ENCODE measurements around the gene RIMBP2. TPM values are rescaled to one million over a fixed set of nuclear protein-coding genes. Genes with fewer than 3 reads are reported as not detected.

The RIMBP2 gene
- total RNA-seq, 2 experiments from 2014 or later: not detected

DNA sequence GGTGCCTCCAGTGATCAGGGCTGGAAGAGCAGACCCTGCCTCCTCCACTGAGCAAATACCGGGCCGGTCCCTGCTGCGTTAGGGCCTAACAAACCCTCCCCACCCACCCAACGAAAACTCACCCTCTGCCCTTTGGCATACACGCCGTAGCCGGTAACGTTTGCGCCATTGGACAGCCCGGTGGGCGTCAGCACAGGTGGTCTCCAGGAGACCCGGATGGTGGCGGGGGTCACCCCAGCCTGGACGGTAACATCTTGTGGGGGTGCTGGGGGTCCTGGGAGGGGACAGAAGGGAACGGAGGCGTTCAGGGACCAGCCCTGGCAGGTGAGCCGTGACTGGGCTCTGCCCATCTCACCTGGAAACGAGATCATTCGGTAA is 277.9 kb downstream of the RIMBP2 start:
- DNase-seq: no peak
- H3K4me3 Mint-ChIP-seq: no peak overlapping the region
- H3K27ac Mint-ChIP-seq: no peak overlapping the region
- CTCF ChIA-PET: no interaction called here
- no peaks in the 10 kb centered on the region for H3K4me1 Mint-ChIP-seq
- H3K27me3 Mint-ChIP-seq: no peaks in the 10 kb centered on the region
- H3K36me3 Mint-ChIP-seq: no peaks in the 10 kb centered on the region
- peaks cover 4% of the 10 kb centered on the region for H3K9me3 Mint-ChIP-seq (ENCODE audit: low read depth)
- ATAC-seq: no peak

GRCh38 chr12:130437555-130438242 is 278.4 kb downstream of the RIMBP2 start:
- Mint-ChIP-seq H3K27ac (no peak overlapping the region), H3K27me3 (no peaks in the 10 kb centered on the region), H3K4me3 (no peak overlapping the region), H3K36me3 (no peaks in the 10 kb centered on the region), H3K4me1 (no peaks in the 10 kb centered on the region), H3K9me3 (ENCODE audit: low read depth) (peaks cover 4% of the 10 kb centered on the region)
- ATAC-seq (no peak), DNase-seq (no peak)
- CTCF ChIA-PET: no interaction called here

GRCh38 chr12:130436741-130437501 is 279.2 kb downstream of the RIMBP2 start:
- no peak for DNase-seq
- H3K27me3 Mint-ChIP-seq: no peaks in the 10 kb centered on the region
- no peak overlapping the region for H3K27ac Mint-ChIP-seq
- no peaks in the 10 kb centered on the region for H3K4me1 Mint-ChIP-seq
- CTCF ChIA-PET: no interaction called here
- no peak for ATAC-seq
- H3K36me3 Mint-ChIP-seq: no peaks in the 10 kb centered on the region
- H3K4me3 Mint-ChIP-seq: no peak overlapping the region
- H3K9me3 Mint-ChIP-seq (ENCODE audit: low read depth): peaks cover 4% of the 10 kb centered on the region

- H3K27me3 Mint-ChIP-seq: no peaks in the 10 kb centered on the region
- CTCF ChIA-PET: no interaction called here
- no peaks in the 10 kb centered on the region for H3K36me3 Mint-ChIP-seq
- H3K4me3 Mint-ChIP-seq: no peak overlapping the region
- H3K4me1 Mint-ChIP-seq: no peaks in the 10 kb centered on the region
- no peak overlapping the region for H3K27ac Mint-ChIP-seq
- no peak for DNase-seq
- H3K9me3 Mint-ChIP-seq (ENCODE audit: low read depth): peaks cover 4% of the 10 kb centered on the region
- no peak for ATAC-seq
Measured at GRCh38 chr12:130435826-130436225, 280.3 kb downstream of the RIMBP2 start.

GRCh38 chr12:130435331-130435730 is 280.8 kb downstream of the RIMBP2 start:
- Mint-ChIP-seq H3K36me3 (no peaks in the 10 kb centered on the region), H3K9me3 (ENCODE audit: low read depth) (peaks cover 4% of the 10 kb centered on the region), H3K27ac (no peak overlapping the region), H3K4me3 (no peak overlapping the region), H3K4me1 (no peaks in the 10 kb centered on the region), H3K27me3 (no peaks in the 10 kb centered on the region)
- CTCF ChIA-PET: no interaction called here
- no peak for ATAC-seq
- DNase-seq: no peak

DNA sequence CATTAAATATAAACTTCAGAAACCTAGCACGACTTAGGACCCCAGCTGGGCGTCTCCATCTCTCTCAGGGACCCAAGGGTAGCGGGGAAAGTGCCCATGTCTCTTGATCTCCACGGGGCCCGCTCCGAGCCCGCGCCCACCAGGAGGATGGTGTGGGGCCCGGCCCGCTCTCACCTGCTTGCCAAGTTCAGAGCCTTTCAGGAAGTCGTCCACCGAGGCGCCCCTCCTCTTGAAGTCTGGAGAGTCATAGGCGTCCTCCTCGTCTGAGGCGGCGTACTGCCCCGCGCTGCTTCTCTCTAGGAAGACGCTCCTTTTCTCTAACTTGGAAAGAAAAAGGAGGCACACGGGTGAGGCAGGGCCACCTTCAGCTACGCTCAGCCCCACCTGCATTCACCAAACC is 281.5 kb downstream of the RIMBP2 start:
- Mint-ChIP-seq H3K36me3 (no peaks in the 10 kb centered on the region), H3K4me1 (no peaks in the 10 kb centered on the region), H3K9me3 (ENCODE audit: low read depth) (peaks cover 4% of the 10 kb centered on the region), H3K4me3 (no peak overlapping the region), H3K27ac (no peak overlapping the region), H3K27me3 (no peaks in the 10 kb centered on the region)
- CTCF ChIA-PET: no interaction called here
- ATAC-seq (no peak), DNase-seq (no peak)

DNA sequence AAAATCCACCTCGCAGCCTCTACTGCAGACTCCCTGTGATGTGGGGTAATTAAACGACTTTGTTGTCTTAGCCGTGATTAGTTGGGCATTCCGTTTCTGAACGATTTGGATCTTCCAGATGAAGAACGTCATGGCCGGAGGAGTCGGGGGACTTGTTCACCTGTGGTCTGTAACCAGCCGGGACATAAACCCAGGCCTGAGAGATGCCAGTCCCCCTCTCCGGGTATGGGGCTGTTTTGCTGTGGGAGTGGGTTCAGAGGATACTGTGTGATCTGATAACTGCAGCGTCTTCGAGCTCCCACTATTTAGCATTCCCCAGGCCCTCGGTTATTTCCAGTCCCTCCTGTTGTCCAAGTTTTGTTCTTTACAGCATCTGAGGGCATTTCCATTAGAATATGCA is 282.3 kb downstream of the RIMBP2 start:
- H3K27me3 Mint-ChIP-seq: no peaks in the 10 kb centered on the region
- H3K36me3 Mint-ChIP-seq: no peaks in the 10 kb centered on the region
- CTCF ChIA-PET: no interaction called here
- ATAC-seq (no peak), DNase-seq (no peak)
- H3K4me1 Mint-ChIP-seq: no peaks in the 10 kb centered on the region
- no peaks in the 10 kb centered on the region for H3K9me3 Mint-ChIP-seq (ENCODE audit: low read depth)
- no peak overlapping the region for H3K4me3 Mint-ChIP-seq
- H3K27ac Mint-ChIP-seq: no peak overlapping the region

DNA sequence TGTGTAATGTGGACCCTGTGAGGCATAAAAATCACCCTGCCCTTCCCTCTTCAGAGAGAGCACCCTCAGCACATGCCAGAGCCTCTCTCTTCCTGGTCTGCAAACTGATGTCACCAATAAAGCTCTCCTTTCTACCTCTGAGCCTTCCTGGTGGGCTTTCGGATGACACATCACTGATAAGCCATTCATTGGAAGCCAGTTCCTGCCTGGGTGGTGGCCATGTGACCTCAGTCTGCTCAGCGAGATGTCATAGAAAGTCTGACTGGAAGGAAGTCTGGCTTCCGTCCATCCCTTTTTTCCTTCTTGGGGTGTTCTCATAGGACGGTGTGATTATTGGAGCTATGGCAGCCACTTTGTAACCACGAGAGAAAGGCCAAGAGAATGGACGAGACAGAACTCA is 282.7 kb downstream of the RIMBP2 start:
- ATAC-seq (no peak), DNase-seq (no peak)
- Mint-ChIP-seq H3K4me1 (no peaks in the 10 kb centered on the region), H3K9me3 (ENCODE audit: low read depth) (no peaks in the 10 kb centered on the region), H3K27me3 (no peaks in the 10 kb centered on the region), H3K4me3 (no peak overlapping the region), H3K27ac (no peak overlapping the region), H3K36me3 (no peaks in the 10 kb centered on the region)
- CTCF ChIA-PET: no interaction called here

DNA sequence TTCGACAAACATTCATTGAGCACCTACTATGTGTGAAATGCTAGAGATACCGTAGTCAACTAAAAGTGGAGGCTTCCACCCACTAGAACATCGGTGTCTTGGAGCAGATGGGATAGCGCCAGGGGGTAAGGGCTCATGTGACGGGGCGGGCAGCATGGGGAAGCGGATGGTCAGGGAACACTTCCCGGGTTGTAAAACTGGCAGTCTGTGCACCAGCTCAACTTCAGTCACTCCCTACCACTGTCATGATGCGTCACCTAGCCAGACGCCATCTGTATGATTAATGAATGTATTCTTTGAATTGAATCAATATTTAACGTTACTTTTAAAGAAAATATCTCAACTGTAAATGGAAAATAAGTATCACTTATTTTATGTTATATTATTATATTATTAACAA is 284.9 kb downstream of the RIMBP2 start:
- CTCF ChIA-PET: no interaction called here
- DNase-seq (no peak), ATAC-seq (no peak)
- no peaks in the 10 kb centered on the region for H3K4me1 Mint-ChIP-seq
- no peaks in the 10 kb centered on the region for H3K27me3 Mint-ChIP-seq
- H3K36me3 Mint-ChIP-seq: no peaks in the 10 kb centered on the region
- no peak overlapping the region for H3K27ac Mint-ChIP-seq
- H3K9me3 Mint-ChIP-seq (ENCODE audit: low read depth): no peaks in the 10 kb centered on the region
- H3K4me3 Mint-ChIP-seq: no peak overlapping the region

DNA sequence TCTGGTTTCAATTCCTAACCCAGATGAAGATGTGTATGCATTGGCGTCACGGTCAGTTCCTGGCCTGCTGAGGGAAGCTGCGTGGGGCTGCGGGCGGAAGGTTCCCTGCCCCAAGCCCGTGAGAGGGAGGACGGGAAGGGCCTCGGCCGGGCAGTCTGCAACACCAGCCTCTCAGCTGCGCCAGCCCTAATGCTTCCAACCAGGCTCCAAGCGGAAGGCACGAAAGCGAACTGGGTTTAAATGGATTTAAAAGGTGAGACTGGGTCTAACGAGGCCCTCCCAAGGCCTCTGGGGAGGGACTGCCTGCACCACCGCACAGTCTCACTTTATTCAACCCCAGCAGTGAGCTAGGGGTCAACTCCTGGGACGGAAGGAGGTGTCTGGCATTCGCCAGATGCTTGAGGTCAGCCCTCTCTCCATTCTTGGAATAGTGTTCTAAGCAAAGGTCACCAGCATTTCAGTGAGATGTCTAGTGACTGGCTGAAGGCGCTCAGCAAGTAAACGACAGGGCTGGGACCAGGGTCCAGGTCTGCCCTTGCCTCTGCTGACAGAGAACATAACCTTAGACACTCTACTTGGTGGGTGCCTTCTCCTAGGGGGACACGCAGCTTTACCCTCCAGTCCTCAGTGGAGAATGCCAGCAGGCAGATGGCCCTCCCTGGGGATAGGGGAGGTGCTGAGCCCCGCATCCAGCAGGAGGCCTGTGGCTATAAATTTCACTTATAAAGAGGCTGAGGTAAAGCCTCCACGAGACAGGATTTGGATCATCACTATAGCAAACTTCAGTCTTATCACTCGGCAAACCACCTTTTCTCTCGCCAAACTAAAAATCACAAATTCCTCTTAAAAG is 286.2 kb downstream of the RIMBP2 start:
- CTCF ChIA-PET: no interaction called here
- ATAC-seq (no peak), DNase-seq (no peak)
- Mint-ChIP-seq H3K9me3 (ENCODE audit: low read depth) (no peaks in the 10 kb centered on the region), H3K4me3 (no peak overlapping the region), H3K27me3 (no peaks in the 10 kb centered on the region), H3K4me1 (no peaks in the 10 kb centered on the region), H3K27ac (no peak overlapping the region), H3K36me3 (no peaks in the 10 kb centered on the region)

GRCh38 chr12:130428116-130428515 is 288.0 kb downstream of the RIMBP2 start:
- H3K4me1 Mint-ChIP-seq: no peaks in the 10 kb centered on the region
- no peaks in the 10 kb centered on the region for H3K27me3 Mint-ChIP-seq
- H3K4me3 Mint-ChIP-seq: no peak overlapping the region
- CTCF ChIA-PET: no interaction called here
- no peak overlapping the region for H3K27ac Mint-ChIP-seq
- DNase-seq (no peak), ATAC-seq (no peak)
- peaks cover 2% of the 10 kb centered on the region for H3K9me3 Mint-ChIP-seq (ENCODE audit: low read depth)
- no peaks in the 10 kb centered on the region for H3K36me3 Mint-ChIP-seq

- Mint-ChIP-seq H3K4me3 (no peak overlapping the region), H3K4me1 (no peaks in the 10 kb centered on the region), H3K27ac (no peak overlapping the region), H3K36me3 (no peaks in the 10 kb centered on the region), H3K27me3 (no peaks in the 10 kb centered on the region), H3K9me3 (ENCODE audit: low read depth) (peaks cover 2% of the 10 kb centered on the region)
- ATAC-seq (no peak), DNase-seq (no peak)
- CTCF ChIA-PET: no interaction called here
Measured at GRCh38 chr12:130427381-130427887, 288.7 kb downstream of the RIMBP2 start.

GRCh38 chr12:130425698-130426245 is 290.3 kb downstream of the RIMBP2 start:
- Mint-ChIP-seq H3K27me3 (no peaks in the 10 kb centered on the region), H3K36me3 (no peaks in the 10 kb centered on the region), H3K4me1 (no peaks in the 10 kb centered on the region), H3K27ac (no peak overlapping the region), H3K9me3 (ENCODE audit: low read depth) (peaks cover 2% of the 10 kb centered on the region), H3K4me3 (no peak overlapping the region)
- CTCF ChIA-PET: no interaction called here
- ATAC-seq (no peak), DNase-seq (no peak)
